Astrocyte (in vitro differentiated cells and primary cell): Measurements from ENCODE around the gene KLF9. TPM values are rescaled to one million over a fixed set of nuclear protein-coding genes. Genes with fewer than 3 reads are reported as not detected.

Experiments used
- DNase-seq: peaks from one replicate; pipeline ENCODE4 v3.0.0-alpha.2; 2010; ENCODE audit warnings: low read depth
- FAIRE-seq: peaks from 2 replicates; lab custom pipeline; 2011; peaks lifted over from hg19 to GRCh38; lab: Jason Lieb, UNC
- H2AFZ ChIP-seq: 2 replicates; pipeline ENCODE4 v1.6.0; 2012; ENCODE audit warnings: low read depth, low read length, inconsistent platforms
- H3K27ac ChIP-seq: 2 replicates; pipeline ENCODE4 v1.5.1; 2011; ENCODE audit warnings: low read depth, low read length, inconsistent platforms
- H3K27me3 ChIP-seq: 2 replicates; pipeline ENCODE4 v1.6.0; 2011; ENCODE audit warnings: low read length, inconsistent platforms; ENCODE audit not compliant: insufficient read depth
- H3K36me3 ChIP-seq: 2 replicates; pipeline ENCODE4 v1.5.1; 2011; ENCODE audit warnings: low read length, inconsistent platforms; ENCODE audit not compliant: insufficient read depth
- H3K4me1 ChIP-seq: 2 replicates; pipeline ENCODE4 v1.5.1; 2011; ENCODE audit warnings: low read length, inconsistent platforms; ENCODE audit not compliant: insufficient read depth
- H3K4me2 ChIP-seq: 2 replicates; pipeline ENCODE4 v1.6.0; 2012; ENCODE audit warnings: low read length, inconsistent platforms
- H3K4me3 ChIP-seq: 2 replicates; pipeline ENCODE4 v1.5.1; 2011; ENCODE audit warnings: low read depth, mild to moderate bottlenecking, low read length, inconsistent platforms; ENCODE audit not compliant: insufficient read depth
- H3K79me2 ChIP-seq: 2 replicates; pipeline ENCODE4 v1.6.0; 2012; ENCODE audit warnings: mild to moderate bottlenecking, low read length, inconsistent platforms; ENCODE audit not compliant: insufficient read depth
- H3K9ac ChIP-seq: 2 replicates; pipeline ENCODE4 v1.6.0; 2012; ENCODE audit warnings: mild to moderate bottlenecking, low read length, inconsistent platforms
- H3K9me3 ChIP-seq: 2 replicates; pipeline ENCODE4 v1.5.1; 2012; ENCODE audit warnings: low read depth, mild to moderate bottlenecking, low read length, inconsistent platforms; ENCODE audit not compliant: insufficient read depth
- H4K20me1 ChIP-seq: 2 replicates; pipeline ENCODE4 v1.6.0; 2012; ENCODE audit warnings: low read length, inconsistent platforms; ENCODE audit not compliant: insufficient read depth
- H3K27ac Mint-ChIP-seq: one replicate; pipeline ENCODE4 v1.8.0; 2021; ENCODE audit warnings: mild to moderate bottlenecking, mixed read lengths; ENCODE audit not compliant: unreplicated experiment
- H3K27me3 Mint-ChIP-seq: one replicate; pipeline ENCODE4 v1.8.0; 2021; ENCODE audit warnings: low read depth, mixed read lengths; ENCODE audit not compliant: unreplicated experiment
- H3K36me3 Mint-ChIP-seq: one replicate; pipeline ENCODE4 v1.8.0; 2021; ENCODE audit warnings: low read depth, mixed read lengths; ENCODE audit not compliant: unreplicated experiment
- H3K4me1 Mint-ChIP-seq: one replicate; pipeline ENCODE4 v1.8.0; 2021; ENCODE audit warnings: low read depth, mixed read lengths; ENCODE audit not compliant: unreplicated experiment
- H3K4me3 Mint-ChIP-seq: one replicate; pipeline ENCODE4 v1.8.0; 2021; ENCODE audit warnings: mild to moderate bottlenecking, moderate library complexity, mixed read lengths; ENCODE audit not compliant: unreplicated experiment
- H3K9me3 Mint-ChIP-seq: one replicate; pipeline ENCODE4 v1.8.0; 2021; ENCODE audit warnings: mild to moderate bottlenecking, mixed read lengths; ENCODE audit not compliant: unreplicated experiment
- EZH2 ChIP-seq: IDR thresholded peaks from 2 replicates; pipeline ENCODE4 v1.6.1; 2012; ENCODE audit warnings: mild to moderate bottlenecking, low read length, inconsistent platforms; ENCODE audit not compliant: insufficient read depth
- total RNA-seq: library from RNA; stranded (reverse); gene quantifications from 2 replicates; pipeline ENCODE4 v1.2.1, GENCODE V29; 2021
- TF ChIP-seq, protein P1 (sequence below): IDR thresholded peaks from 2 replicates; pipeline ENCODE4 v1.5.1; 2011; ENCODE audit warnings: low read depth, mild to moderate bottlenecking, inconsistent platforms, low read length, moderate library complexity; ENCODE audit not compliant: insufficient read depth

The KLF9 gene
- total RNA-seq, 1 donor from 2014 or later, result 4.9 TPM

DNA sequence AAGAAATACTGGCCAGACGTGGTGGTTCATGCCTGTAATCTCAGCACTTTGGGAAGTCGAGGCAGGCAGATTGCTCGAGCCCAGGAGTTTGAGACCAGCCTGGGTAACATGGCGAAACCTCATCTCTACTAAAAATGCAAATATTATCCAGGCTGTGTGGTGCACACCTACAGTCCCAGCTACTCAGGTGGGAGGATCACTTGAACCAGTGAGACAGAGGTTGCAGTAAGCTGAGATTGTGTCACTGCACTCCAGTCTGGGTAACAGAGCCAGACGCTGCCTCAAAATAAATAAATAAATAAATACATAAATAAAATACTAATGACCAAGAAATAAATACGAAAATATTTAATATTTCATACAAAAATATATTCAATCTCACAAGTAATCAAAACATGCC is 18.8 kb downstream of the KLF9 start:
- Histone ChIP-seq H3K27ac (no peak overlapping the region), H3K27me3 (no peaks in the 10 kb centered on the region), H3K9me3 (no peaks in the 10 kb centered on the region), H3K36me3 (no peaks in the 10 kb centered on the region), H3K79me2 (peaks cover 94% of the 10 kb centered on the region), H3K9ac (no peak overlapping the region), H3K4me1 (peaks cover 7% of the 10 kb centered on the region), H4K20me1 (peaks cover 97% of the 10 kb centered on the region), H2AFZ (no peak overlapping the region), H3K4me3 (no peak overlapping the region), H3K4me2 (no peak overlapping the region)
- H3K4me1 Mint-ChIP-seq, result peaks cover 6% of the 10 kb centered on the region
- no peaks in the 10 kb centered on the region for H3K36me3 Mint-ChIP-seq
- peaks cover 11% of the 10 kb centered on the region for H3K27me3 Mint-ChIP-seq
- FAIRE-seq (no peak), DNase-seq (no peak)
- no peaks in the 10 kb centered on the region for H3K9me3 Mint-ChIP-seq
- no peak overlapping the region for H3K4me3 Mint-ChIP-seq
- no peak overlapping the region for H3K27ac Mint-ChIP-seq
- no peak for TF ChIP-seq EZH2
- TF ChIP-seq, protein P1, sequence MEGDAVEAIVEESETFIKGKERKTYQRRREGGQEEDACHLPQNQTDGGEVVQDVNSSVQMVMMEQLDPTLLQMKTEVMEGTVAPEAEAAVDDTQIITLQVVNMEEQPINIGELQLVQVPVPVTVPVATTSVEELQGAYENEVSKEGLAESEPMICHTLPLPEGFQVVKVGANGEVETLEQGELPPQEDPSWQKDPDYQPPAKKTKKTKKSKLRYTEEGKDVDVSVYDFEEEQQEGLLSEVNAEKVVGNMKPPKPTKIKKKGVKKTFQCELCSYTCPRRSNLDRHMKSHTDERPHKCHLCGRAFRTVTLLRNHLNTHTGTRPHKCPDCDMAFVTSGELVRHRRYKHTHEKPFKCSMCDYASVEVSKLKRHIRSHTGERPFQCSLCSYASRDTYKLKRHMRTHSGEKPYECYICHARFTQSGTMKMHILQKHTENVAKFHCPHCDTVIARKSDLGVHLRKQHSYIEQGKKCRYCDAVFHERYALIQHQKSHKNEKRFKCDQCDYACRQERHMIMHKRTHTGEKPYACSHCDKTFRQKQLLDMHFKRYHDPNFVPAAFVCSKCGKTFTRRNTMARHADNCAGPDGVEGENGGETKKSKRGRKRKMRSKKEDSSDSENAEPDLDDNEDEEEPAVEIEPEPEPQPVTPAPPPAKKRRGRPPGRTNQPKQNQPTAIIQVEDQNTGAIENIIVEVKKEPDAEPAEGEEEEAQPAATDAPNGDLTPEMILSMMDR, result no peak

DNA sequence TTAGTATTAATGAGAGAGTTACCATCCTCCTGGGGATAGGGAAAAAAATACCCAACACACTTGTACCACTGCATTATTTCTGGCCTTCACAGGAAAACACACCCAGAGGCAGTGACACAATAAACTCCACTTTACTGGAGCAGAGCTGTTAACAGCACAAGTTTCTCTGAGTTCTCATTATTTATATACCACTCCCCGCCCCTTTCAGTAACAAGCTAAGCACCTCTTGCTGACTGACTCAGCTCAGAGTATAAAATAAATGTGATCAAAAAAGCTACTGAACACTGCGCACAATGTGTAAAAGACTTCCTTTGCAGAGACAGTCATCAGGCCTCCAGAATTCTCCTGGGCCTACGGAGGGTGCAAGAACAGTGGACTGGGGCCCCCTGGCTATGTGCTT is 21.6 kb downstream of the KLF9 start:
- no peak overlapping the region for H2AFZ ChIP-seq
- H3K4me3 Mint-ChIP-seq, result no peak overlapping the region

DNA sequence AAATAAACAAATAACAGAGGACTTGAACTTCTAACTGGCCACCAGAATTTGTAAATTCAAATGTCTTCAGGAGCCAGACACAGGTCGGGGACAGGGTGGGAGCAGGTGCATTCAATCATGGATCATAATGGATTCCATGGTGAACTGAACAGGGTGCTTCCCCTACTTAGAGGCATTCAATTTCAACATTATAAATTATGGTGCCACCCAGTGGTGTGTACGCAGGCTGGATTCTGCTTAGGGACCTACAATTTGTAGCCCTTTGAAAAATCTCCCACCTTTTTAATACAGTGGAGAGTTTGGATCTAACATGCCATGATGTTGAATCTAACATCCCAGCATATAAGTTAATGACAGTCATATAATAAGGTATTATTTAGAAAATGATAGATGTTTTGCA is 22.3 kb downstream of the KLF9 start:
- Histone ChIP-seq H3K27ac (no peak overlapping the region), H3K4me3 (no peak overlapping the region), H3K27me3 (no peaks in the 10 kb centered on the region), H2AFZ (no peak overlapping the region), H3K9ac (no peak overlapping the region), H4K20me1 (peaks cover 96% of the 10 kb centered on the region), H3K36me3 (no peaks in the 10 kb centered on the region), H3K4me1 (peaks cover 16% of the 10 kb centered on the region), H3K79me2 (peaks cover 88% of the 10 kb centered on the region), H3K4me2 (no peak overlapping the region), H3K9me3 (no peaks in the 10 kb centered on the region)
- H3K27me3 Mint-ChIP-seq, result peaks cover 5% of the 10 kb centered on the region
- H3K4me1 Mint-ChIP-seq, result peaks cover 14% of the 10 kb centered on the region
- H3K9me3 Mint-ChIP-seq, result no peaks in the 10 kb centered on the region
- no peak overlapping the region for H3K4me3 Mint-ChIP-seq
- TF ChIP-seq, protein P1, result peak; percentile 28
- TF ChIP-seq EZH2, result no peak
- H3K36me3 Mint-ChIP-seq, result peaks cover 4% of the 10 kb centered on the region
- no peak for DNase-seq
- FAIRE-seq, result no peak
- H3K27ac Mint-ChIP-seq, result no peak overlapping the region

More for the DNA sequence above, 21.6 kb downstream of the KLF9 start:
- no peak overlapping the region for H3K9ac ChIP-seq
- H3K4me2 ChIP-seq, result no peak overlapping the region
- H3K36me3 ChIP-seq, result no peaks in the 10 kb centered on the region
- TF ChIP-seq, protein P1, result no peak
- no peak for TF ChIP-seq EZH2
- no peak overlapping the region for H3K27ac ChIP-seq
- H3K9me3 Mint-ChIP-seq, result no peaks in the 10 kb centered on the region
- peaks cover 16% of the 10 kb centered on the region for H3K4me1 ChIP-seq
- H3K27ac Mint-ChIP-seq, result no peak overlapping the region
- H4K20me1 ChIP-seq, result peaks cover 97% of the 10 kb centered on the region
- no peaks in the 10 kb centered on the region for H3K27me3 ChIP-seq
- H3K4me3 ChIP-seq, result no peak overlapping the region
- DNase-seq (no peak), FAIRE-seq (no peak)
- H3K27me3 Mint-ChIP-seq, result peaks cover 5% of the 10 kb centered on the region
- peaks cover 91% of the 10 kb centered on the region for H3K79me2 ChIP-seq
- no peaks in the 10 kb centered on the region for H3K36me3 Mint-ChIP-seq
- no peaks in the 10 kb centered on the region for H3K9me3 ChIP-seq
- H3K4me1 Mint-ChIP-seq, result peaks cover 14% of the 10 kb centered on the region
